ENCODE results near the gene GADD45G. TPM values are rescaled to one million over a fixed set of nuclear protein-coding genes. Genes with fewer than 3 reads are reported as not detected.

GADD45G gene
- polyA plus RNA-seq, 1 donor from 2014 or later = 161 TPM

DNA sequence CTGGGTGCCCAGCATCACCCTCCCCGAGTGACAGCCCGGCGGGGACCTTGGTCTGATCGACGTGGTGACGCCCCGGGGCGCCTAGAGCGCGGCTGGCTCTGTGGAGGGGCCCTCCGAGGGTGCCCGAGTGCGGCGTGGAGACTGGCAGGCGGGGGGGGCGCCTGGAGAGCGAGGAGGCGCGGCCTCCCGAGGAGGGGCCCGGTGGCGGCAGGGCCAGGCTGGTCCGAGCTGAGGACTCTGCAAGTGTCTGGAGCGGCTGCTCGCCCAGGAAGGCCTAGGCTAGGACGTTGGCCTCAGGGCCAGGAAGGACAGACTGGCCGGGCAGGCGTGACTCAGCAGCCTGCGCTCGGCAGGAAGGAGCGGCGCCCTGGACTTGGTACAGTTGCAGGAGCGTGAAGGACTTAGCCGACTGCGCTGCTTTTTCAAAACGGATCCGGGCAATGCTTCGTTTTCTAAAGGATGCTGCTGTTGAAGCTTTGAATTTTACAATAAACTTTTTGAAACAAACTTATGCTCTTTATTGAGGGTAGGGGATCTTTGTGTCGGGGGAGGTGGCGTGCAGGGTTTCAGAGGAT, 1.3 kb downstream of the GADD45G start:
- H3K4me3 ChIP-seq (ENCODE audit: low read length) = peak overlapping the region; percentile 94
- no peaks in the 10 kb centered on the region for H3K9me2 ChIP-seq (ENCODE audit: insufficient read depth, low read length)
- no peaks in the 10 kb centered on the region for H3K36me3 ChIP-seq (ENCODE audit: insufficient read depth, low read length)
- H3K27me3 ChIP-seq (ENCODE audit: insufficient read depth, low read depth, low read length) = no peaks in the 10 kb centered on the region
- no peak for TF ChIP-seq RAD21 (conservative IDR thresholded peaks at IDR 0.05)
- TF ChIP-seq, protein P1, sequence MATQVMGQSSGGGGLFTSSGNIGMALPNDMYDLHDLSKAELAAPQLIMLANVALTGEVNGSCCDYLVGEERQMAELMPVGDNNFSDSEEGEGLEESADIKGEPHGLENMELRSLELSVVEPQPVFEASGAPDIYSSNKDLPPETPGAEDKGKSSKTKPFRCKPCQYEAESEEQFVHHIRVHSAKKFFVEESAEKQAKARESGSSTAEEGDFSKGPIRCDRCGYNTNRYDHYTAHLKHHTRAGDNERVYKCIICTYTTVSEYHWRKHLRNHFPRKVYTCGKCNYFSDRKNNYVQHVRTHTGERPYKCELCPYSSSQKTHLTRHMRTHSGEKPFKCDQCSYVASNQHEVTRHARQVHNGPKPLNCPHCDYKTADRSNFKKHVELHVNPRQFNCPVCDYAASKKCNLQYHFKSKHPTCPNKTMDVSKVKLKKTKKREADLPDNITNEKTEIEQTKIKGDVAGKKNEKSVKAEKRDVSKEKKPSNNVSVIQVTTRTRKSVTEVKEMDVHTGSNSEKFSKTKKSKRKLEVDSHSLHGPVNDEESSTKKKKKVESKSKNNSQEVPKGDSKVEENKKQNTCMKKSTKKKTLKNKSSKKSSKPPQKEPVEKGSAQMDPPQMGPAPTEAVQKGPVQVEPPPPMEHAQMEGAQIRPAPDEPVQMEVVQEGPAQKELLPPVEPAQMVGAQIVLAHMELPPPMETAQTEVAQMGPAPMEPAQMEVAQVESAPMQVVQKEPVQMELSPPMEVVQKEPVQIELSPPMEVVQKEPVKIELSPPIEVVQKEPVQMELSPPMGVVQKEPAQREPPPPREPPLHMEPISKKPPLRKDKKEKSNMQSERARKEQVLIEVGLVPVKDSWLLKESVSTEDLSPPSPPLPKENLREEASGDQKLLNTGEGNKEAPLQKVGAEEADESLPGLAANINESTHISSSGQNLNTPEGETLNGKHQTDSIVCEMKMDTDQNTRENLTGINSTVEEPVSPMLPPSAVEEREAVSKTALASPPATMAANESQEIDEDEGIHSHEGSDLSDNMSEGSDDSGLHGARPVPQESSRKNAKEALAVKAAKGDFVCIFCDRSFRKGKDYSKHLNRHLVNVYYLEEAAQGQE (IDR thresholded peaks at IDR 0.05; ENCODE audit: borderline replicate concordance) = no peak
- TF ChIP-seq MXI1 (conservative IDR thresholded peaks at IDR 0.05; ENCODE audit: poor library complexity, severe bottlenecking) = no peak
- TF ChIP-seq SMC3 (conservative IDR thresholded peaks at IDR 0.05; ENCODE audit: poor library complexity) = no peak
- no peaks in the 10 kb centered on the region for H3K9me3 ChIP-seq (ENCODE audit: low read length)
- peak overlapping the region; percentile 99 for H3K9ac ChIP-seq (ENCODE audit: low read length)
- H4K20me1 ChIP-seq (ENCODE audit: insufficient read depth) = peaks cover 16% of the 10 kb centered on the region
- peak overlapping the region; percentile 99 for H3K4me2 ChIP-seq (ENCODE audit: low read length)
- H2AFZ ChIP-seq (ENCODE audit: low read depth, low read length) = no peak overlapping the region
- peaks cover 13% of the 10 kb centered on the region for H3F3A ChIP-seq (ENCODE audit: insufficient read depth, low read length, poor library complexity, severe bottlenecking)
- peaks cover 47% of the 10 kb centered on the region for H3K79me2 ChIP-seq (replicated peaks; ENCODE audit: insufficient read depth, low read length)
- H3K27ac ChIP-seq (ENCODE audit: low read length) = peak overlapping the region; percentile 99

DNA sequence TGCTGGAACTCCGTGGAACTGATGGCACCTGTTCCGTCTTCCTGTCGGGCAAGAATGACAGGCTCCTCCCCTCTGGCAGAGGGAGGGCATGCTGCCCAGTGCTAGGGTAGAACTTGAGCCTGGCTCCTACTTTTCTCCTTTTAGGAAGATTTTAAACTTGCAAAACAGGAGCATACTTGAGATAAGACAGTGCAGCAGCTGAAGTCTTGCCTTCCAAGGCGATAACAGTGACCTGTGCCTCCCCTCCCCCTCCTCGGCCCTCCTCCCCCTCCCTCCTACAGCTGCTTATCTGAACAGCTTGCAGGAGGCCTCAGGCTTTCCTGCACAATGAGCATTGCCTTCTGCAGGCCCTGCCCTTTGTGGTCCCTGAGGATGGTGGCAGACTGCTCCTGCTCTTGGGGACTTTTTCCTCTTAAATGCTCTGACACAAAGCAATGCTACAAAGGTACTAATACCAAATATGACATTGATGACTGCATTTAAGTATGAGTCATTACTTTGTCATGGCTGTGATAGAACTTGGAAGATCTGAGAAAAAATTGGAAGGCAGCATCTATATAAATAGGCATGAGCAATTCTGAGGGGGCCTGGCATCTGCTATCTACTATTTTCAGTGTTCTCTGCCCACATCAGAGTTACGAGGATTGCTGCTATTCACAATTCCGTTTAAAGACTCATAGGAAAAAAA, 2.0 kb downstream of the GADD45G start:
- H3F3A ChIP-seq (ENCODE audit: insufficient read depth, low read length, poor library complexity, severe bottlenecking) = peaks cover 13% of the 10 kb centered on the region
- no peaks in the 10 kb centered on the region for H3K27me3 ChIP-seq (ENCODE audit: insufficient read depth, low read depth, low read length)
- peak overlapping the region; percentile 99 for H3K9ac ChIP-seq (ENCODE audit: low read length)
- H3K4me2 ChIP-seq (ENCODE audit: low read length) = peak overlapping the region; percentile 99
- peak overlapping the region; percentile 99 for H3K27ac ChIP-seq (ENCODE audit: low read length)
- no peak overlapping the region for H2AFZ ChIP-seq (ENCODE audit: low read depth, low read length)
- H3K36me3 ChIP-seq (ENCODE audit: insufficient read depth, low read length) = no peaks in the 10 kb centered on the region
- peaks cover 16% of the 10 kb centered on the region for H4K20me1 ChIP-seq (ENCODE audit: insufficient read depth)
- H3K4me3 ChIP-seq (ENCODE audit: low read length) = peak overlapping the region; percentile 94
- TF ChIP-seq, protein P1 (IDR thresholded peaks at IDR 0.05; ENCODE audit: borderline replicate concordance) = peak; percentile 57
- TF ChIP-seq MXI1 (conservative IDR thresholded peaks at IDR 0.05; ENCODE audit: poor library complexity, severe bottlenecking) = no peak
- TF ChIP-seq RAD21 (conservative IDR thresholded peaks at IDR 0.05) = peak; percentile 52
- no peak for TF ChIP-seq EZH2 (IDR thresholded peaks at IDR 0.05; ENCODE audit: borderline replicate concordance, insufficient read depth, low read length, poor library complexity, severe bottlenecking)
- TF ChIP-seq TAF1 (IDR thresholded peaks at IDR 0.05; ENCODE audit: low read depth) = peak; percentile 20
- TF ChIP-seq POLR2AphosphoS5 (IDR thresholded peaks at IDR 0.05) = peak; percentile 63
- TF ChIP-seq SMC3 (conservative IDR thresholded peaks at IDR 0.05; ENCODE audit: poor library complexity) = peak; percentile 26
- TF ChIP-seq EP300 (conservative IDR thresholded peaks at IDR 0.05; ENCODE audit: poor library complexity, severe bottlenecking) = peak; percentile 71
- TF ChIP-seq, protein P2, sequence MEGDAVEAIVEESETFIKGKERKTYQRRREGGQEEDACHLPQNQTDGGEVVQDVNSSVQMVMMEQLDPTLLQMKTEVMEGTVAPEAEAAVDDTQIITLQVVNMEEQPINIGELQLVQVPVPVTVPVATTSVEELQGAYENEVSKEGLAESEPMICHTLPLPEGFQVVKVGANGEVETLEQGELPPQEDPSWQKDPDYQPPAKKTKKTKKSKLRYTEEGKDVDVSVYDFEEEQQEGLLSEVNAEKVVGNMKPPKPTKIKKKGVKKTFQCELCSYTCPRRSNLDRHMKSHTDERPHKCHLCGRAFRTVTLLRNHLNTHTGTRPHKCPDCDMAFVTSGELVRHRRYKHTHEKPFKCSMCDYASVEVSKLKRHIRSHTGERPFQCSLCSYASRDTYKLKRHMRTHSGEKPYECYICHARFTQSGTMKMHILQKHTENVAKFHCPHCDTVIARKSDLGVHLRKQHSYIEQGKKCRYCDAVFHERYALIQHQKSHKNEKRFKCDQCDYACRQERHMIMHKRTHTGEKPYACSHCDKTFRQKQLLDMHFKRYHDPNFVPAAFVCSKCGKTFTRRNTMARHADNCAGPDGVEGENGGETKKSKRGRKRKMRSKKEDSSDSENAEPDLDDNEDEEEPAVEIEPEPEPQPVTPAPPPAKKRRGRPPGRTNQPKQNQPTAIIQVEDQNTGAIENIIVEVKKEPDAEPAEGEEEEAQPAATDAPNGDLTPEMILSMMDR (IDR thresholded peaks at IDR 0.05; ENCODE audit: poor library complexity, severe bottlenecking) = no peak
- peaks cover 47% of the 10 kb centered on the region for H3K79me2 ChIP-seq (replicated peaks; ENCODE audit: insufficient read depth, low read length)
- H3K9me2 ChIP-seq (ENCODE audit: insufficient read depth, low read length) = no peaks in the 10 kb centered on the region
- H3K9me3 ChIP-seq (ENCODE audit: low read length) = no peaks in the 10 kb centered on the region
